ENCODE measurements around the gene APOL1. TPM values are rescaled to one million over a fixed set of nuclear protein-coding genes. Genes with fewer than 3 reads are reported as not detected.

APOL1 gene
- total and polyA plus RNA-seq, 10 donors = 10.0 to 108 (median 44.7) TPM

- TF ChIP-seq POLR2AphosphoS5 (IDR thresholded peaks at IDR 0.05) = no peak
- no peak for TF ChIP-seq POLR2A (IDR thresholded peaks at IDR 0.05)
- TF ChIP-seq, protein P1, sequence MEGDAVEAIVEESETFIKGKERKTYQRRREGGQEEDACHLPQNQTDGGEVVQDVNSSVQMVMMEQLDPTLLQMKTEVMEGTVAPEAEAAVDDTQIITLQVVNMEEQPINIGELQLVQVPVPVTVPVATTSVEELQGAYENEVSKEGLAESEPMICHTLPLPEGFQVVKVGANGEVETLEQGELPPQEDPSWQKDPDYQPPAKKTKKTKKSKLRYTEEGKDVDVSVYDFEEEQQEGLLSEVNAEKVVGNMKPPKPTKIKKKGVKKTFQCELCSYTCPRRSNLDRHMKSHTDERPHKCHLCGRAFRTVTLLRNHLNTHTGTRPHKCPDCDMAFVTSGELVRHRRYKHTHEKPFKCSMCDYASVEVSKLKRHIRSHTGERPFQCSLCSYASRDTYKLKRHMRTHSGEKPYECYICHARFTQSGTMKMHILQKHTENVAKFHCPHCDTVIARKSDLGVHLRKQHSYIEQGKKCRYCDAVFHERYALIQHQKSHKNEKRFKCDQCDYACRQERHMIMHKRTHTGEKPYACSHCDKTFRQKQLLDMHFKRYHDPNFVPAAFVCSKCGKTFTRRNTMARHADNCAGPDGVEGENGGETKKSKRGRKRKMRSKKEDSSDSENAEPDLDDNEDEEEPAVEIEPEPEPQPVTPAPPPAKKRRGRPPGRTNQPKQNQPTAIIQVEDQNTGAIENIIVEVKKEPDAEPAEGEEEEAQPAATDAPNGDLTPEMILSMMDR (IDR thresholded peaks at IDR 0.05 in 8 of 11, conservative IDR thresholded peaks at IDR 0.05 in 3 of 11) = no peak
- H3K4me1 ChIP-seq = peaks cover 6 to 60% (median 32%) of the 10 kb centered on the region in 6 donors
- no peaks in the 10 kb centered on the region for H3K27me3 ChIP-seq (replicated peaks in 1 of 7)
- 61 to 83% (median 73%) methylated on average over 3 of the region's 3 CpGs for WGBS, 5 donors
- no peak overlapping the region for H3K4me3 ChIP-seq
- H3K27ac ChIP-seq = peak overlapping the region in 1 of 8 donors; percentile 41
- no peaks in the 10 kb centered on the region for H3K36me3 ChIP-seq
- no peak for DNase-seq
- intact Hi-C loops (cut with DNase I; ENCODE audit: low total_unique reads) = no loop called here
- peaks cover 0 to 15% (median 0%) of the 10 kb centered on the region in 8 donors for H3K9me3 ChIP-seq
Measured at GRCh38 chr22:36210224-36210623, 42.7 kb upstream of the APOL1 start.

DNA sequence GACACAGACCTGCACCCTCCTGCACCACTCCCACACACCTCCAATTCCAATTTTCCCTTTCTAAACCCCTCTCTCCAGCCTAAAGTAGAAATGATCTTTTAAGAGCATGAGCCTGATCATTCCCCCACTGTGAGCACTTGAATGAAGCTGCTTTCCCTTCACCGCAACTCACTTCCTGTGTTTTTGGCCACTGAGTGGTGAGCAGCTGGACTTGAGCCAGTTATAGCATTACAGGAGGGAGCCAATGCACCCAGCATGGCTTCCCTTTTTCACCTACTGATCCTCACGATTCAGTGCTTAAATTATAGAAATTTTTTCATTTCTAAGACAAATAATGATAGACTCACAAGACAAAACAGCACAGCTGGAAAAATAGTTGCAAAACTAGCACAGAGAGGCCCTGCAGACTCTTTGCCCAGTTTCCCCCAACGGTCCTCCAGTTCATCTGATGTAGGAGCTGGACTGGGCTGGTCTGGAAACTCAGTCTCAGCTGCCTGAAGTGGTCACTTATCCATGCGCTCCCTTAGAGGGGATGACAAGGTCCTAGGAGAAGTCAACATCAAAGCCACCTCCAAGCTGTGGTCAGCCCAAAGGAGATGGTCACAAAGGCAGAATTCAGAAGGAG, 41.6 kb upstream of the APOL1 start:
- H3K4me3 ChIP-seq = no peak overlapping the region
- no peaks in the 10 kb centered on the region for H3K36me3 ChIP-seq
- 35 to 39% (median 36%) methylated on average over 4 of the region's 4 CpGs for WGBS, 5 donors
- peaks cover 6 to 60% (median 32%) of the 10 kb centered on the region in 6 donors for H3K4me1 ChIP-seq
- H3K9me3 ChIP-seq = peaks cover 0 to 15% (median 0%) of the 10 kb centered on the region in 8 donors
- peak in 1 of 3 donors; percentile 57 for TF ChIP-seq POLR2AphosphoS5 (IDR thresholded peaks at IDR 0.05)
- TF ChIP-seq, protein P1 (IDR thresholded peaks at IDR 0.05 in 8 of 11, conservative IDR thresholded peaks at IDR 0.05 in 3 of 11) = no peak
- no peak for TF ChIP-seq POLR2A (IDR thresholded peaks at IDR 0.05)
- peaks cover 0 to 6% (median 0%) of the 10 kb centered on the region in 7 donors for H3K27me3 ChIP-seq (replicated peaks in 1 of 7)
- DNase-seq = no peak
- H3K27ac ChIP-seq = peak overlapping the region in 2 of 8 donors; percentile 19 to 41
- intact Hi-C loops (cut with DNase I; ENCODE audit: low total_unique reads) = no loop called here

DNA sequence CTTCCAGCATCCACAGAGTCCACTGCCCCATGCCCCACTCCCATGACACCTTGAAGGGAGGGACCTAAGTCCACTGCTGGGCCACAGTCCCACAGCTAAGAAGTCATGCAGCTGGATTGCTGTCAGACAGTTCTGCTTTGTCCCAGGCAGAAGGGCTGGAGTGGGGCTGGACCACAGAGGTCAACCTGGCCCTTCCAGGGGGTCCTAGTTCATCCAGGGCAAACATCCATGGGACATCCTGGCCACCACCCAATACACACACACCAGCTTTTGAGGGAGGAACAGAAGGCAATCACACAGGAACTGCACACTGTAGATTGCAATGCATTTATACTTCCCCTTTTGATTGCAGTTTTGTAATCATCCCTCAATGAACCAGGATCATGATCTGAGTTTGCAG, 40.0 kb upstream of the APOL1 start:
- DNase-seq = no peak
- Histone ChIP-seq H3K9me3 (peaks cover 0 to 15% (median 0%) of the 10 kb centered on the region in 8 donors), H3K36me3 (no peaks in the 10 kb centered on the region), H3K27ac (peak overlapping the region in 2 of 8 donors; percentile 21 to 56), H3K27me3 (replicated peaks in 1 of 7) (peaks cover 0 to 6% (median 0%) of the 10 kb centered on the region in 7 donors), H3K4me3 (no peak overlapping the region), H3K4me1 (peaks cover 6 to 54% (median 32%) of the 10 kb centered on the region in 6 donors)
- intact Hi-C loops (cut with DNase I; ENCODE audit: low total_unique reads) = no loop called here
- no peak for TF ChIP-seq POLR2A (IDR thresholded peaks at IDR 0.05)
- no peak for TF ChIP-seq POLR2AphosphoS5 (IDR thresholded peaks at IDR 0.05)
- TF ChIP-seq, protein P1 (IDR thresholded peaks at IDR 0.05 in 8 of 11, conservative IDR thresholded peaks at IDR 0.05 in 3 of 11) = no peak

DNA sequence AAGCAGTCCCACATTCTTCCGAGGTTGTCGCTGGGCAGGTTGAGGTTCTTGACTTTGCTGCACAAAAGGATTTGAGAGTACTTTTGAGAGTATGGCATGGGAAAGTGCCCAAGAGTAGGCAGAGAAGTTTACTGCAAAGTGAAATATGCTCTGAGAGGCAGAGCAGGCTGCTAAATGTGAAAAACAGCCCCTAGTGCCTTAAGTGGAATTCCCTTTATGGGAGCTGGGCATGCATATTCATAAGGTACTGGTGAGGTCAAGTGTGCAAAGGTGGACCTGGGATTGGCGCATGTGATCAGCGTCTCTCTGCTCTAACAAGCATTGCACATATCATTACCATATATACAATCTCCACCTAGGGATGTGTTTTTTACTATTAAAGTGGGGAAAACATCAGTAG, 39.3 kb upstream of the APOL1 start:
- Histone ChIP-seq H3K36me3 (no peaks in the 10 kb centered on the region), H3K27ac (no peak overlapping the region), H3K4me3 (no peak overlapping the region), H3K27me3 (replicated peaks in 1 of 7) (peaks cover 0 to 6% (median 0%) of the 10 kb centered on the region in 7 donors), H3K9me3 (peaks cover 0 to 14% (median 0%) of the 10 kb centered on the region in 8 donors), H3K4me1 (peaks cover 6 to 49% (median 30%) of the 10 kb centered on the region in 6 donors)
- intact Hi-C loops (cut with DNase I; ENCODE audit: low total_unique reads) = no loop called here
- TF ChIP-seq, protein P1 (IDR thresholded peaks at IDR 0.05 in 8 of 11, conservative IDR thresholded peaks at IDR 0.05 in 3 of 11) = no peak
- TF ChIP-seq POLR2AphosphoS5 (IDR thresholded peaks at IDR 0.05) = no peak
- TF ChIP-seq POLR2A (IDR thresholded peaks at IDR 0.05) = no peak
- DNase-seq = no peak
- 81 to 97% (median 90%) methylated on average over 4 of the region's 4 CpGs for WGBS, 5 donors
